ENCODE results near the gene KRT14. TPM values are rescaled to one million over a fixed set of nuclear protein-coding genes. Genes with fewer than 3 reads are reported as not detected.

The KRT14 gene
- total RNA-seq, 2 experiments from 2014 or later: not detected

DNA sequence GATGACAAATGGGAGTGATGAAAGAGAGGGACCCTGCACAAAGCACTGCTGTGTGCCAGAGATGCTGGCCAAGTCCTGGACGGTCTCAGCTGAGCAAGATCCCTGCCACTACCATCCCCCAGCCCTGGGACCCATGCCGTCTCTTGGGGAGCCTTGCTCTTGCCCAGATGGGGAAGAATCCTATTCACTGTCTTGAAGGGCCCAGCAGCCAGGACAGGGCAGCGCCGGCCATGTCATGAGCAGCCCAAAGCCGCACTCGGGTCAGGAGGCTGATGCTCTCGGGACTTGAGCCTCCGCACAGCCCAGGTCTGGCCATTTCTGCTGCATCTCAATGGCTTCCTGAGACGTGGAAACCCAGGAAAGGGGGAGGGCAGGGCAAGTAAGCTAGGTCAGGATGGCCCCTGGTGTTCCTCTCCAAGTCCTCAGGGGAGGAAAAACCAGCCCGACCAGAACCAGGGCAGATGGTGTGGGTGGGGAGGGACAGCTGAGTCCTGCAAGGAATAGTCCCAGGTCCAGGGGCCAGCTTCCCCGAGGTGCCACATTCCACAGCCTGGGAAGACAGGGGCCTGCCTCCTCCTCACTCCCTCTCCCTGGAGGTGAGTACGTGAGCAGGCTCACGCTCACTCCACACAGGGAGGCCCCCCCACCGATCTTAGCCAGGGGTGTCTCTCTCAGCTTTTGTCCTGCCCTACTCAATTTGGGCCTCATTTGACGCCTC lies 50.8 kb downstream of the KRT14 start:
- peaks cover 6% of the 10 kb centered on the region for H3K27me3 Mint-ChIP-seq (ENCODE audit: low read depth)
- CTCF ChIA-PET: interaction anchor here (0.8 to 2.9 kb wide), 2 partner anchors 13 to 112 kb away, joined by 3 to 9 read pairs; no protein-coding TSS in a partner anchor
- H3K36me3 Mint-ChIP-seq (ENCODE audit: low read depth): no peaks in the 10 kb centered on the region
- H3K27ac Mint-ChIP-seq: no peak overlapping the region
- no peak overlapping the region for H3K4me3 Mint-ChIP-seq
- no peak for DNase-seq
- no peaks in the 10 kb centered on the region for H3K9me3 Mint-ChIP-seq
- H3K4me1 Mint-ChIP-seq (ENCODE audit: low read depth): no peaks in the 10 kb centered on the region
- intact Hi-C loops (cut with micrococcal nuclease): no loop called here

DNA sequence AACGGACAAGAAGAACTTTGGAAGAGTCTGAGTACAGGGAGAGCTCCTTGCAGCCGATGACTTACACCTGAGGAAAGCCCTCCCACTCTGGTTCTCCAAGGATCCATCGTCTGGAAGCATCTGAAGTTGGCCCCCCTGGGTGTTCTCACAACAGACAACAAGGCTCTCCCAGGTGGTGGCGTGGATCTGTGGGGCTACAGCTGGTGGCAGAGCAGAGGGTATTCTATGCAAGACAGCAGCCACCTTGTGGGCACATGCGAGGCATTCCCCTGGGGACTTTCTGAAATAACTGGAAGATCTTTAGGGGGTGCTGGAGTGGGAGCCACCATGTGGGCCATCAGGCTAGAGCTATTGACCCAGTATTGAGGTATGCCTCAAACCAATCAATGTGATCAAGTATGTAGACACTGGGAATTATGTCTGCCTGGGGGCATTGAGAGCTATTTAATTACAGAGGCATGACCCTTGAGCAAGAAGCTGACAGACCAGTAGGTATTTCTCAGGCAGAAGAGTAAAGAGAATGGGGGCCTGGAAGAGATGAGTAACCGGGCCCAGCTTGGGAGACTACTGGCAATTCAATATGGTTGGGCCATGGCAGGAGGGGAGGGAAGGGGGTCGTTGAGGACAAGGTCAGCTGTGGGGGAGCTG lies 51.7 kb downstream of the KRT14 start:
- Mint-ChIP-seq H3K27me3 (ENCODE audit: low read depth) (peaks cover 8% of the 10 kb centered on the region), H3K4me1 (ENCODE audit: low read depth) (no peaks in the 10 kb centered on the region), H3K27ac (no peak overlapping the region), H3K9me3 (no peaks in the 10 kb centered on the region), H3K4me3 (no peak overlapping the region), H3K36me3 (ENCODE audit: low read depth) (no peaks in the 10 kb centered on the region)
- CTCF ChIA-PET: interaction anchor here (0.6 to 2.9 kb wide), 5 partner anchors 14 to 575 kb away, joined by 3 to 9 read pairs (median 4); no protein-coding TSS in a partner anchor
- intact Hi-C loops (cut with micrococcal nuclease): no loop called here
- DNase-seq: no peak

- CTCF ChIA-PET: interaction anchor here (0.6 to 1.6 kb wide), 2 partner anchors 15 to 57 kb away, joined by 3 to 8 read pairs; no protein-coding TSS in a partner anchor
- intact Hi-C loops (cut with micrococcal nuclease): no loop called here
- no peak overlapping the region for H3K27ac Mint-ChIP-seq
- no peak overlapping the region for H3K4me3 Mint-ChIP-seq
- H3K4me1 Mint-ChIP-seq (ENCODE audit: low read depth): no peaks in the 10 kb centered on the region
- DNase-seq: no peak
- peaks cover 22% of the 10 kb centered on the region for H3K27me3 Mint-ChIP-seq (ENCODE audit: low read depth)
- H3K9me3 Mint-ChIP-seq: no peaks in the 10 kb centered on the region
- no peaks in the 10 kb centered on the region for H3K36me3 Mint-ChIP-seq (ENCODE audit: low read depth)
These were observed 53.1 kb downstream of the KRT14 start for GRCh38 chr17:41533613-41534012.

GRCh38 chr17:41532947-41533570 lies 53.6 kb downstream of the KRT14 start:
- intact Hi-C loops (cut with micrococcal nuclease): no loop called here

More at GRCh38 chr17:41532947-41533570, 53.6 kb downstream of the KRT14 start:
- Mint-ChIP-seq H3K27ac (no peak overlapping the region), H3K4me3 (no peak overlapping the region), H3K27me3 (ENCODE audit: low read depth) (peaks cover 27% of the 10 kb centered on the region), H3K9me3 (no peaks in the 10 kb centered on the region), H3K4me1 (ENCODE audit: low read depth) (peaks cover 2% of the 10 kb centered on the region), H3K36me3 (ENCODE audit: low read depth) (no peaks in the 10 kb centered on the region)
- DNase-seq: no peak
- CTCF ChIA-PET: interaction anchor here (0.6 to 1.6 kb wide), 4 partner anchors 16 to 133 kb away, joined by 3 to 8 read pairs (median 3); no protein-coding TSS in a partner anchor

Other genes with a start within 250 kb of the KRT14 start
- gene KRT33A, start 236.1 kb downstream of the KRT14 start, total RNA-seq: not detected
- not detected for gene KRT33B, start 217.1 kb downstream of the KRT14 start, total RNA-seq
- not detected for gene KRT34, start 204.6 kb downstream of the KRT14 start, total RNA-seq
- not detected for gene KRT31, start 189.3 kb downstream of the KRT14 start, total RNA-seq
- not detected for gene KRT37, start 162.3 kb downstream of the KRT14 start, total RNA-seq
- gene KRT38, start 145.9 kb downstream of the KRT14 start, total RNA-seq: not detected
- not detected for gene KRT32, start 119.5 kb downstream of the KRT14 start, total RNA-seq
- gene KRT35, start 105.7 kb downstream of the KRT14 start, total RNA-seq: not detected
- gene KRT36, start 97.0 kb downstream of the KRT14 start, total RNA-seq: not detected
- gene KRT13, start 81.3 kb downstream of the KRT14 start, total RNA-seq: not detected
- not detected for gene KRT15, start 68.0 kb downstream of the KRT14 start, total RNA-seq
- not detected for gene KRT19, start 58.6 kb downstream of the KRT14 start, total RNA-seq
- gene KRT9, start 14.8 kb downstream of the KRT14 start, total RNA-seq: not detected
- gene KRT16, start 25.9 kb upstream of the KRT14 start, total RNA-seq: not detected
- not detected for gene KRT17, start 37.7 kb upstream of the KRT14 start, total RNA-seq
- gene EIF1, start 102.0 kb upstream of the KRT14 start, total RNA-seq: 1,000 to 10,000 TPM; 1,206 to 1,253 TPM
- gene GAST, start 125.4 kb upstream of the KRT14 start, total RNA-seq: not detected
- not detected for gene HAP1, start 147.7 kb upstream of the KRT14 start, total RNA-seq
- gene JUP, start 199.8 kb upstream of the KRT14 start, total RNA-seq: under 1 TPM; 0.27 to 0.33 TPM
- 1 to 10 TPM; 1.2 to 1.5 TPM for gene P3H4, start 225.1 kb upstream of the KRT14 start, total RNA-seq
- under 1 TPM in 1 of 2 experiments, not detected in 1; 0.36 TPM for gene FKBP10, start 226.1 kb upstream of the KRT14 start, total RNA-seq
- 10 to 100 TPM; 25.9 to 28.1 TPM for gene NT5C3B, start 249.3 kb upstream of the KRT14 start, total RNA-seq